H1 (cell line): ENCODE data around the gene FOXP4. TPM values are rescaled to one million over a fixed set of nuclear protein-coding genes. Genes with fewer than 3 reads are reported as not detected.

Experiments used
- GTF2F1 ChIP-seq: IDR thresholded peaks from 2 replicates; pipeline ENCODE4 v1.6.1; 2012; ENCODE audit warnings: low read depth, low read length, improper control_type of control experiment, borderline replicate concordance
- polyA plus RNA-seq, 7 experiments: library from polyadenylated mRNA; depleted of rRNA in 3 of 7; stranded (reverse) in 5 of 7; unstranded in 2 of 7; fragments of >200 nt in 5 of 7; fragments of 200-250 nt in 2 of 7; gene quantifications; 1 replicate in 5 of 7; 2 replicates in 1 of 7; 4 replicates in 1 of 7; pipeline versions ENCODE4 v1.2.1 to v1.2.3, GENCODE V29; 2011 to 2013; ENCODE audit warnings: missing spikeins in 2 of 7, mixed read lengths in 2 of 7
- total RNA-seq: library from RNA; stranded (reverse); fragmentation: NEBNext Ultra II Directional; extraction: Animal tissue kit (Norgen Biotek cat#: 25700); gene quantifications from 2 replicates; pipeline ENCODE4 v1.2.1, GENCODE V29; 2021

Gene FOXP4
- total and polyA plus RNA-seq, 2 of the 8 experiments (the other 6 are each of a cell fraction or from before 2014, with no cell fraction given): 4.8 to 13.3 TPM

- no peak for TF ChIP-seq GTF2F1
- TF ChIP-seq, all 59 proteins: peak for 0
Observed at GRCh38 chr6:41625442-41625841, 79.3 kb downstream of the FOXP4 start (continued).
